C4-2B (cell line): Measurements from ENCODE around the gene ST6GALNAC3.

Experiments used
- H3K27ac ChIP-seq: fragments of 450-650 bp; 2 replicates; pipeline ENCODE4 v1.5.1; 2017
- CTCF ChIP-seq: fragments of 450-650 bp; conservative IDR thresholded peaks from 2 replicates; pipeline ENCODE4 v1.5.1; 2017; ENCODE audit warnings: mild to moderate bottlenecking
- ZFX ChIP-seq: fragments of 450-650 bp; IDR thresholded peaks from 2 replicates; pipeline ENCODE4 v1.6.1; 2017

ST6GALNAC3 gene

GRCh38 chr1:76136894-76137293 is 62.3 kb downstream of the ST6GALNAC3 start:
- TF ChIP-seq CTCF (no peak), ZFX (no peak)

GRCh38 chr1:76137746-76138145 is 63.2 kb downstream of the ST6GALNAC3 start:
- no peak for TF ChIP-seq CTCF
- no peak for TF ChIP-seq ZFX
- no peak overlapping the region for H3K27ac ChIP-seq

More at GRCh38 chr1:76136894-76137293, 62.3 kb downstream of the ST6GALNAC3 start:
- H3K27ac ChIP-seq = no peak overlapping the region

- TF ChIP-seq CTCF (no peak), ZFX (no peak)
- H3K27ac ChIP-seq = no peak overlapping the region
These were observed 63.7 kb downstream of the ST6GALNAC3 start for GRCh38 chr1:76138217-76138616.

GRCh38 chr1:76140227-76140626 is 65.7 kb downstream of the ST6GALNAC3 start:
- TF ChIP-seq ZFX = no peak
- TF ChIP-seq CTCF = peak; percentile 26
- H3K27ac ChIP-seq = no peak overlapping the region

- TF ChIP-seq ZFX (no peak), CTCF (no peak)
- H3K27ac ChIP-seq = no peak overlapping the region
These were observed 67.4 kb downstream of the ST6GALNAC3 start for GRCh38 chr1:76141929-76142328.

GRCh38 chr1:76142771-76143540 is 68.4 kb downstream of the ST6GALNAC3 start:
- TF ChIP-seq CTCF (no peak), ZFX (no peak)
- no peak overlapping the region for H3K27ac ChIP-seq

- H3K27ac ChIP-seq = no peak overlapping the region
- no peak for TF ChIP-seq CTCF
These were observed 69.7 kb downstream of the ST6GALNAC3 start for GRCh38 chr1:76144247-76144646.
